Esophagus muscularis mucosa (tissue), 3 donors: ENCODE data around the gene GALNT6.

Experiments
- POLR2A ChIP-seq: fragments of 450-650 bp; IDR thresholded peaks from one replicate; pipeline ENCODE4 v1.6.1; 2017; ENCODE audit warnings: antibody characterized with exemption, moderate library complexity, mild to moderate bottlenecking, low read depth
- POLR2AphosphoS5 ChIP-seq, 2 donors: sonication (generic); formaldehyde crosslinking; IDR thresholded peaks; one replicate each; pipeline ENCODE4 v1.6.1; 2017; ENCODE audit warnings: antibody characterized with exemption in 2 of 2
- TF ChIP-seq, protein P1 (sequence below), 3 experiments: fragments of 200-600 bp in 2 of 3; fragments of 450-650 bp in 1 of 3; sonication (generic) in 2 of 3; IDR thresholded peaks; one replicate each; pipeline ENCODE4 v1.5.1; 2017 to 2019; ENCODE audit warnings: antibody characterized with exemption in 3 of 3, mild to moderate bottlenecking in 2 of 3, moderate library complexity in 1 of 3

DNA sequence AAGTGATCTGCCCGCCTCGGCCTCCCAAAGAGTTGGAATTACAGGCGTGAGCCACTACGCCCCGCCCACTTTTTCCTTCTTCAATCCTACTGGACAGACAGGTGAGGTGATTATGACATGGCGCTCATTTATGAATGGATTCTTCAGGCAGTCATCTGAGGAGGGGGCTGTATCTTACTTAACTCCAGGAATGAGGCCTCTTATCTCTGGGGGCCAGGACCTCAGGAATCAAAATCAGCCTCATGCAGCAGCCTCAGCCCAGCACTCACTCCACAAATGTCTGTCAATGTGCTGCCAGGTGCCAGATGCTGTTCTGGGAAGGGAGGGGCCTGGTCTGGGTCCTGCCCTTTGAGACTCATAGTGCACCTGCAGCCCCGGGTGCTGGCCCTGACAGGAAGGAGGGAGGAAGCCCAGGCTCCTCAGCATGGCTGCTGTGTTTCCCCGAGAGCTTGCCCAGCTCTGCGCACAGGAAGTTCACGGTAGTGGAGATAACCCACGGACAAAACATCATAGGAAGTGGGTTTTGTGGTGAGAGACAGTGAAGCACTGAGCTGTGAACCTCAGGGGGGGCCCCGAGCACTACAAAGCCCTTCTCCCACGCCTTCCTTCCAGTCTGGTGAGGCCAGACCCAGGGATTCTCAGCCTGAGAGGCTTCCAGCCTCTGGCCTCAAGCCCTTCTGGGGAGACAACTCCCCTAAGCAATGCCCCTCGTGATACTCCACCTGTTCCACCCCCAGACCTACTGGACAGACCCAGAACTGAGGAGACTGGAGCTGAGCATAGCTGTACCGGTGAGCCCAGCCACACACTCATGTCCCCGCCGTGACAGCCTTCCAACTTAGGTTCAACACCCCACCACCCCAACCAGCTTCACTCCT, 22.3 kb downstream of the GALNT6 start:
- TF ChIP-seq POLR2AphosphoS5 (IDR thresholded peaks at IDR 0.05) (peak in 1 of 2 donors; percentile 26), POLR2A (no peak)
- TF ChIP-seq, protein P1, sequence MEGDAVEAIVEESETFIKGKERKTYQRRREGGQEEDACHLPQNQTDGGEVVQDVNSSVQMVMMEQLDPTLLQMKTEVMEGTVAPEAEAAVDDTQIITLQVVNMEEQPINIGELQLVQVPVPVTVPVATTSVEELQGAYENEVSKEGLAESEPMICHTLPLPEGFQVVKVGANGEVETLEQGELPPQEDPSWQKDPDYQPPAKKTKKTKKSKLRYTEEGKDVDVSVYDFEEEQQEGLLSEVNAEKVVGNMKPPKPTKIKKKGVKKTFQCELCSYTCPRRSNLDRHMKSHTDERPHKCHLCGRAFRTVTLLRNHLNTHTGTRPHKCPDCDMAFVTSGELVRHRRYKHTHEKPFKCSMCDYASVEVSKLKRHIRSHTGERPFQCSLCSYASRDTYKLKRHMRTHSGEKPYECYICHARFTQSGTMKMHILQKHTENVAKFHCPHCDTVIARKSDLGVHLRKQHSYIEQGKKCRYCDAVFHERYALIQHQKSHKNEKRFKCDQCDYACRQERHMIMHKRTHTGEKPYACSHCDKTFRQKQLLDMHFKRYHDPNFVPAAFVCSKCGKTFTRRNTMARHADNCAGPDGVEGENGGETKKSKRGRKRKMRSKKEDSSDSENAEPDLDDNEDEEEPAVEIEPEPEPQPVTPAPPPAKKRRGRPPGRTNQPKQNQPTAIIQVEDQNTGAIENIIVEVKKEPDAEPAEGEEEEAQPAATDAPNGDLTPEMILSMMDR (IDR thresholded peaks at IDR 0.05) = no peak
